Measurements from ENCODE around the gene ZFHX3. TPM values are rescaled to one million over a fixed set of nuclear protein-coding genes. Genes with fewer than 3 reads are reported as not detected.
A peak's percentile ranks its signal among the peaks of the same experiment; 100 is the strongest.

Gene ZFHX3
- total and polyA plus RNA-seq, 3 donors from 2014 or later: 3.3 to 19.9 (median 15.7) TPM

DNA sequence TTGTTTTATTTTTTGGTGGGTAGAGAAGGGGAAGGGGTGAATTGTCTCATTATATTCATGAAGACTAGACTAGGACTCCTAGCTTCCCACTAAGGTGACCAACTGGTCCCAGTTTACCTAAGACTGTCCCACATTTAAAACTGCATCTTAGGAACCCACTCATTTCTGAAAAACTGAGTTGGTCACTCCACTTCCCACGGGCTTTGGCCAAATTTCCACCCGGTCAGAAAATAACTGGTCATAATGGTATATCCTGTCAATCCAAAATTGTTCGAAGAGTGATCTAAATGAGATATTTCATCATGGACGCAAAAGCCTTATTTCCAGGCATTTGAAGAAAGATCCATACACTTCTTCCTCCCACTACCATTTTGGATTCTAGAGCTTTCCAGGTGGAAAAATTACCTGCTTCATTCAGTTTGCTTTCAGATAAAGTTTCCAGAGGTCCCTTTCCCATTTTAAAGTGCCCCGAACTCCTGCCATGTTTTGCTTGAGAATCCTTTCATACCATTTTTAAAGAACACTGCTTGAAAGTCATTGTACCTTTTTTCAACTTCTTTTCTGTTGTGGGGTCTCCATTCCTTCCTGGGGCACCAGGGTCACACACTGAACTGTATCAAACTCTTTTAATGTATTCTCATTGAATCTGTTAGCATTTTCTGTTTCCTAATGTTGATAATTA lies 21.8 kb upstream of the ZFHX3 start:
- peaks cover 16% of the 10 kb centered on the region for H3K4me1 ChIP-seq

DNA sequence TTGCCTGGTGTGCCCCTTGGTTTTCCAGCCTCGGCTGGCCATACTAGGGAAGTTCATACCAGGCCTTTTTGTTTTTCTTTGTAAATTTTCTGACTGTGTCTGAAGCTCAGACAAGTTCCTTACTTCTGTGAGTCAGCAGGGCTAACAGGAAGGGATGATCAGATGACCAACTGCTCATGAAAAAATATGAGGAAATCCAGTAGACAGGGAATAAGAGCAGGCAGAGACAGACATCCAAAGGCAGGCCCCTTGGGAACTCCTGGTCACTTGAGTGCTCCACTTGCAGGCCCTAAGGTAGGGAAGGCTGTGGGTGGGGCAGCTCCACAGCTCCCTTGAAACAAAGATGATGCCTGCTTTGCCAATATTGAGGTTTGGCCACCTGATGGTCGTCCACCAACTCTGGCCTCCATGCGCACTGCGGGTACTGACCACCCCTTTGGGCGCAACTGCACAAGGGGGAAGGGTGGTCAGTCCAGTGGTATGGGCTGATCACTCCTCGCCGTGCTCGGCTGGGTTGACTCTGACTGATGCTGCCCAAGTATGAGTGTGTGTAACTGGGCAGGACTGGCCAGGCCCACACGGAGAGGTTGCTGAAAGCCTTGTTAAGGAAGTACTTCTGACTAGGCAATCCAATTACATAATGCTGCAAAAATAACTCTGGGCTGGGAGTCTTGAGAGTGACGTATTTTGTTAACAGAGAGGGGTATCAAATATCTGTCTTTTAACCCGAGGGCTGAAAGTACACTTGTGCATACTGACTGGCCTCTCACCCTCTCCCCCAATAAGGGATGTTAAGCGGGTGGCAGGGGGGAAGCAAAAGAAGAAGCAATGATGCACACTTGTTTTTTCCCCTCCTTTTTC lies 20.8 kb upstream of the ZFHX3 start:
- H3K4me3 ChIP-seq: no peak overlapping the region
- no peaks in the 10 kb centered on the region for H3K9me3 ChIP-seq
- TF ChIP-seq POLR2A (IDR thresholded peaks at IDR 0.05): no peak
- TF ChIP-seq, protein P1, sequence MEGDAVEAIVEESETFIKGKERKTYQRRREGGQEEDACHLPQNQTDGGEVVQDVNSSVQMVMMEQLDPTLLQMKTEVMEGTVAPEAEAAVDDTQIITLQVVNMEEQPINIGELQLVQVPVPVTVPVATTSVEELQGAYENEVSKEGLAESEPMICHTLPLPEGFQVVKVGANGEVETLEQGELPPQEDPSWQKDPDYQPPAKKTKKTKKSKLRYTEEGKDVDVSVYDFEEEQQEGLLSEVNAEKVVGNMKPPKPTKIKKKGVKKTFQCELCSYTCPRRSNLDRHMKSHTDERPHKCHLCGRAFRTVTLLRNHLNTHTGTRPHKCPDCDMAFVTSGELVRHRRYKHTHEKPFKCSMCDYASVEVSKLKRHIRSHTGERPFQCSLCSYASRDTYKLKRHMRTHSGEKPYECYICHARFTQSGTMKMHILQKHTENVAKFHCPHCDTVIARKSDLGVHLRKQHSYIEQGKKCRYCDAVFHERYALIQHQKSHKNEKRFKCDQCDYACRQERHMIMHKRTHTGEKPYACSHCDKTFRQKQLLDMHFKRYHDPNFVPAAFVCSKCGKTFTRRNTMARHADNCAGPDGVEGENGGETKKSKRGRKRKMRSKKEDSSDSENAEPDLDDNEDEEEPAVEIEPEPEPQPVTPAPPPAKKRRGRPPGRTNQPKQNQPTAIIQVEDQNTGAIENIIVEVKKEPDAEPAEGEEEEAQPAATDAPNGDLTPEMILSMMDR (IDR thresholded peaks at IDR 0.05): no peak
- H3K36me3 ChIP-seq (ENCODE audit: low read depth, missing control alignments): no peaks in the 10 kb centered on the region
- H3K27me3 ChIP-seq: no peaks in the 10 kb centered on the region
- H3K27ac ChIP-seq: no peak overlapping the region
- intact Hi-C loops (cut with DNase I; ENCODE audit: low total_unique reads): no loop called here
- DNase-seq: no peak
- WGBS, 2 donors: 75 to 80% methylated on average over 9 to 12 of the region's 12 CpGs
- peaks cover 16% of the 10 kb centered on the region for H3K4me1 ChIP-seq

More for the DNA sequence above, 21.8 kb upstream of the ZFHX3 start:
- WGBS, 2 donors: 85 to 93% methylated on average over 5 of the region's 5 CpGs
- Histone ChIP-seq H3K27ac (no peak overlapping the region), H3K27me3 (no peaks in the 10 kb centered on the region), H3K9me3 (no peaks in the 10 kb centered on the region), H3K4me3 (no peak overlapping the region), H3K36me3 (ENCODE audit: low read depth, missing control alignments) (no peaks in the 10 kb centered on the region)
- DNase-seq: no peak
- no peak for TF ChIP-seq POLR2A (IDR thresholded peaks at IDR 0.05)
- TF ChIP-seq, protein P1 (IDR thresholded peaks at IDR 0.05): no peak
- intact Hi-C loops (cut with DNase I; ENCODE audit: low total_unique reads): no loop called here

DNA sequence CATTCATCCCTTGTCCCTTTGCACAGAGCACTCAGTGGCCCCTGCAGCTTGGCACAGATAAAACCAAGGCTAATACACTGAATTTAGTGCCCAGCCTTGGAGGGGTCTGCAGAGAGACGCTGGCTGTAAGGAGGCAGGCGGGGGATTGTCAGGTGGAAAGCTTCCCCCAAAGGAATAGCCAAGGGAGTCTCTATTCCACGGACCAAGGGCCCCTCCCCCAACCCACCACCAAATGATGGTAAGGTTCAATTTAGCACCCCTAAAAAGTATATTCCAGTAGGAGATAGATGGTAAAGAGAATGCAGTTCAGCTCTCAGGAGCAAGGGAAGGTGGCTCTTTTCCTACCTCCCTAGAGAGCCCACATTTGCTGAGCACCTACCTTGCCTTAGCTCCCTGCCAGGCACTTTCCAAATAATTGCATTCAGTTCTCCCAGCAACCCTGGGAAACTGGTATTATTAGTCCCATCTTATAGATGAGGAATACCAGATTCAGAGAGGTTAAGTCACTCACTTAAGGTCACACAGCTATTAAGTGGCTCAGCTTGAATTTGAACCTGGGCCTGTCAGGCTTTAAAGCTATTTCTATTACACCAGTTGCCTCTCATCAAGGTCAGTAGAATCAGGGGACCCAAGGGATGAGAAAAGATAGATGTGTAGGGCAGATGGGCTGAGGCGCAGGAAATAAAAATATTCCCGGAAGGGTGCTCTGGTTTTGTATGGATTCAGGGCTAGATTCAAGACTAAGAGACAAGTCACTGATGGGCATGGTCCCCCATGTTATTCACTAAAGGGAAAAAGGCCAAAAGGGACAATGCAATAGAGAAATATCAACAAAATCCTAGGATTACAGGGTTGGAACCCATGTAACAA lies 20.0 kb upstream of the ZFHX3 start:
- H3K27me3 ChIP-seq: no peaks in the 10 kb centered on the region
- H3K4me1 ChIP-seq: peaks cover 17% of the 10 kb centered on the region
- no peak for DNase-seq
- H3K9me3 ChIP-seq: no peaks in the 10 kb centered on the region
- no peaks in the 10 kb centered on the region for H3K36me3 ChIP-seq (ENCODE audit: low read depth, missing control alignments)
- no peak for TF ChIP-seq POLR2A (IDR thresholded peaks at IDR 0.05)
- TF ChIP-seq, protein P1 (IDR thresholded peaks at IDR 0.05): no peak
- 61 to 79% methylated on average over 5 of the region's 5 CpGs for WGBS, 2 donors
- H3K4me3 ChIP-seq: no peak overlapping the region
- intact Hi-C loops (cut with DNase I; ENCODE audit: low total_unique reads): no loop called here
- no peak overlapping the region for H3K27ac ChIP-seq

DNA sequence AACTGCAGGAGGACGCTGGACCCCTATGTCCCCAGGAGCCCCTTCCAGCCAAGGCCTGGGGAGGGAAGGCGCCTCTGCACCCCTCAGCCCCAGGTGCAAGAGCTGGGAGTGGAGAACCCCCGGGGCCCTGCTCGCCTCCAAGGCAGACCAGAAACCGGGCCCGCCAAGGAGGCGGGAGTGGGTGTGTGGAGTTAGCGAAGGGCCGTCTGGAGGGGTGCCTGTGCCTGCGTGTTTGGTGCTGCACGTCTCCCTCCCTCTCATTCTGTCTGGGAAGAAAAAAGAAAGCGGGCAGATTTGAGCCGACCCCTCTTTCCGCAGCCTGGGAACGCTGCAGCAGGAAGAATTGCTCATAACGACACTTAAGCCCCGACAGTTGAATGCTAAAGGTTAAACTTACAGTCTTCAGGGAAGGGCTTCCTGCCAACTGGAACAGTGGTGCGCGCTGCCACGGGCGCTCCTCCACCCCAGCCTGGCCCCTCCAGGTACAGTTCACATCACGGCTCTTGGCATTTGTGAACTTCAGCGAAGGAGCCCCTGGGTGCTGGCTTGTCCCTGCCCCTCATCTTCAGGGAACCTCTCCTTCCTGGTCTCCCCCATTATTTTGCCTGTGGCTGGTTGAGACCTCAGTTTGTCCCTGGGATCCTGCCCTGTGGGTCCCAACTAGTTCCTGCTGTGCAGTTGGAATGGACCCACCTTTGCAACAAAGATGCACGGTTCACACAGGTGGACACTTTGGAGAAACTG lies 19.2 kb upstream of the ZFHX3 start:
- no peak for TF ChIP-seq POLR2A (IDR thresholded peaks at IDR 0.05)
- TF ChIP-seq, protein P1 (IDR thresholded peaks at IDR 0.05): no peak
- WGBS, 2 donors: 24 to 37% methylated on average over 11 to 24 of the region's 24 CpGs
- H3K27me3 ChIP-seq: no peaks in the 10 kb centered on the region
- no peaks in the 10 kb centered on the region for H3K9me3 ChIP-seq
- peaks cover 19% of the 10 kb centered on the region for H3K4me1 ChIP-seq
- intact Hi-C loops (cut with DNase I; ENCODE audit: low total_unique reads): no loop called here
- no peak for DNase-seq
- H3K27ac ChIP-seq: no peak overlapping the region
- H3K4me3 ChIP-seq: peak overlapping the region in 1 of 2 donors; percentile 8
- no peaks in the 10 kb centered on the region for H3K36me3 ChIP-seq (ENCODE audit: low read depth, missing control alignments)

Data from testis (tissue), 3 donors.